HG02885 (cell line): ENCODE results near the gene UCKL1.
"Not testable (repeated sequence)": the region's sequence is repeated elsewhere in the genome, so short reads cannot be mapped to it uniquely, and the experiment has no call there.

Experiments
- ATAC-seq: cut with Tn5 transposase; IDR thresholded peaks from one replicate; pipeline ENCODE4 v1.9.1; 2021; ENCODE audit warnings: mild to moderate bottlenecking; ENCODE audit not compliant: unreplicated experiment, poor library complexity

Gene UCKL1

DNA sequence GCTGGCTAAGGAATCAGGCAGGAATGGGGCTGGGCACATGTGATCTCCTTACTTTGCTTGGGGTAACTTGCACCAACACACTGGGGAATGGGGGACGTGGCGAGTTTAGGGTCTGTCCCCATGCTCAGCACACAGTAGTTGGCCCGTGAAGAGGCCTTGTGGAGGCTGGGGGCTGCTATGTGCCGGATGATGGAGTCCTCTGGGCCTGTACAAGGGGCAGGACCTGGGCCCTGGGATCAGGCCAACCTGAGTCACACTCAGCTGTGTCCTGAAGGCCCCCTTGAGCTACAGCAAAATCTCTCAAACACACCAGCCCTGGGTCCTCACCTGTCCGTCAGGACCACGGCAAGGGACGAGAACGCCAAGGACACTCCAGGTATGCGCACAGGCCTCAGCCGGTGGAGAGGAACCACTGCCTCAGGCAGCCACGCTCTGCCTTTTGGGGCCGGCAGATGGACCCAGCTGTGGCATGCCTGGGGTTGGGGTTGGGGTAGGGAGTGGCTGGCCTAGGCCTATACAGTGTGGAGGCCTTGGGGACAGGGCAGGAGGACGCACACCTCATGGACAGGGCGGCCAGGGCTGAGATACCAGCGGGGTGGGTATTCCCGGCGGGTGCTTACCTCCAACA, 11.1 kb downstream of the UCKL1 start:
- no peak for ATAC-seq

DNA sequence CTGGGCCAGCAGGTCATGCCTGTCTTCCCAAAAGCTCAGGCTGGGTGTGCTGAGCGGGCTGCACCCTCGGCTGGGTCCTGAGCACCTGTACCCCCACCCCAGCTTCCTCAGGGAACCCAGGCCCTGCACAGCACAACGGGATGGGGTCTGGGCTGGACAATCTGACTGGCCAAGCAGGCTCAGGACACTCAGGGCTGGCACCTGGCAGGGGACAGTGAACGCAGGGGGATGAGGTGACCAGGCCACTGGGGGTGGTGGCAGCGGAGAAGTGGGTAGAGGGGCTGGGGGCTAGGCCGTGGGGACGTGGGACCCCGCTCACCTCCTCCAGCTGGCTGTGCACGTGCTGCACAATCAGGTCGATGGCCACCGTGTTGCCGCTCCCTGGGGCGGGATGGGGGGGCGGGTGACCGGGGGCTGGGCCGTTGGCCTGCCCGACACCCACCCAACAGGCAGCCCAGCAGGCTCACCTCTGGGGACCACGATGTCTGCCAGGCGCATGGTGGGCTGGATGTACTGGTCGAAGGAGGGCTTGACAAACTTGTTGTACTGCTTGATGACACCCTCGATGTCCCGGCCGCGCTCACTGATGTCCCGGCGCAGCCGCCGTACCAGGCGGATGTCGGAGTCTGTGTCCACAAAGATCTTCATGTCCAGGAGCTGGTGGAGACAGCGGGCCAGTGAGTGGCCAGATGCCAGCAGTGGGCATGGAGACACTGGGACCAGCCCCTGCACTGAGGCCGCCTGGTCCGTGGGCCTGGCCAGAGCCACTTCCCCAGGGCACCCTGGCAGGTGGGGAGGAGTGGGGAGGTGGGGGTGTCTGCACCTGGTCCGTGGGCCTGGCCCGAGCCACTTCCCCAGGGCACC, 11.9 kb downstream of the UCKL1 start:
- ATAC-seq = no peak

DNA sequence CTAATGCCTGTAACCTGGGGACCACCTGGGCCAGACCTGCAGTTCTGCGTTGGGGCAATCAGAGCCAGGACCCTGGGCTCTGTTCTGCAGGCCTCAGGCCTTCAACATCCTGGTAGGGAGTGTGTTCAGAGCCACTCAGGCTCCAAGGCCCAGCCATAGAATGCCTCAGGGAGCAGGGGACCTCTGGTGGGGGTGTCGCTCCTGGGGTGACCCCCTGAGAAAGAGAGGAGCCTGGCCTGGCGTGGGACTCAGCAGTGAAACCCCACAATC, 12.5 kb downstream of the UCKL1 start:
- no peak for ATAC-seq

DNA sequence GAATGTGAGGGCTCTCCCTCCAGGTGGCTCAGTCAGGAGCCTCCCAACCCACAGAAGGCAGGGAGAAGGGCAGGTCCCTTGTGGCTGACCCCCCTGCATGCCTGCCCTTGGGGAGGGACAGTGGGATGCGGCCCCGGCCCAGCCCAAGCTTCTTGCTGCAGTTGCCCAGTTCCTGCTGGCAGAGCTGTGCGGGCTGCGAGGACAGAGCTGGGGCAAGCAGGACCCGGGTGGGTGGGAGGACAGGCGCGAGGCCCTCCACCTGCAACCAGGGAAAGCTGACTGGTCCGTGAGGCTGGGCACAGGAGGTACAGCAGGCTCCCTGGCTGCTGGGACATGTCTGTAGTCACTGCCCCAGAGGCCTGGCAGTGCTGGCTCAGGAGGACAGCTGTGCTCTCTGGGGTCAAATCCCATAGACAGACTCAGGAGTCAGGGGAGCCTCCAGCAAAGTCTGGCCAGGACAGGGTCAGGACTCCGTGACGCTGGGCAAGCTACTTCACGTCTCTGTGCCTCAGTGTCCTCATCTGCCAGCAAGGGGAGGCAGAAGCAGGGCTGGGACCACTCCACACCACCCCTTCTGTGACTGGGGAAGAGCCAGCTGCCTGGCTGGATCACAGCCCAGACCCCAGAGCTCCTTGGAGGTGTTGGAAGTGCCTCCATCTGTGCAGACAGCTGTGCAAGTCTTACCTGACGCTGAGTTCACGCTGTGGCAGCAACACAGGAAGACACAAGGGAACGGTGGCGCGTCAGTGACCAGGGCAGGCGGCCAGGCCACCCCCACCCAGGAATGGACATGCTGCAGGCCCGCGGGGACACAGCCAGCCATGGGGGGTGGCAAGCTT, 13.0 kb downstream of the UCKL1 start:
- no peak for ATAC-seq

DNA sequence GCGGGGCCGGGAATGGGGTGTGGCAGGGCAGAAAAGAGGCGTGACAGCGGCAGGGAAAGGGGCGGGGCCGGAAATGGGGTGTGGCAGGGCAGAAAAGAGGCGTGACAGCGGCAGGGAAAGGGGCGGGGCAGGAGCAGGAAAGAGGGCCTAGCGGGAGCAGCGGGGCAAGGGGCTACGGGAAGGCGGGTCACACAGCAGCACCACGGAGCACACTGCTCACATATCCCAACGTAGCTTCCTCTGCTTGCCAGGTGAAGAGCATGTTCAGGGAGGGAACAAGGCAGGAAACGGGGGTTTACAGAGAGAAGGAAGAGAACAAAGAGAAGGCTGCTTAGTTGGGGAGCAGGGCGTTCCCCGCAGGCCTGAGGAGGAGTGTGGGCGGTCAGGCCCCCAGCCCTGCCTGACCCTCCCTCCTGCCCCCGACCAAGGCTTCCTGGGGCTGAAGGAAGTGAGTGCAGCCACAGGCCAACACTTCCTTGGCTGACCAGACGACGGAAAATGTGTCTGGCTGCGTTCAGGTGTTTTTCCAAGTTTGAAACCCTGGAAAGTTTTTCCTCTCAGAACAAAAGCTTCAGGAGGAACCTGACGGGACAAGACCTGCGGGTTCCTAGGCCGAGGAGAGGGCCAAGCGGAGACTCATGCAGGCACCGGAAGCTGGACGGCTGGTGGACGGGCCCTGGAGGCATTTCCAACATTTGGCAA, 13.8 kb downstream of the UCKL1 start:
- ATAC-seq = no peak

- ATAC-seq = no peak
Observed at GRCh38 chr20:63941282-63942081, 14.7 kb downstream of the UCKL1 start.

DNA sequence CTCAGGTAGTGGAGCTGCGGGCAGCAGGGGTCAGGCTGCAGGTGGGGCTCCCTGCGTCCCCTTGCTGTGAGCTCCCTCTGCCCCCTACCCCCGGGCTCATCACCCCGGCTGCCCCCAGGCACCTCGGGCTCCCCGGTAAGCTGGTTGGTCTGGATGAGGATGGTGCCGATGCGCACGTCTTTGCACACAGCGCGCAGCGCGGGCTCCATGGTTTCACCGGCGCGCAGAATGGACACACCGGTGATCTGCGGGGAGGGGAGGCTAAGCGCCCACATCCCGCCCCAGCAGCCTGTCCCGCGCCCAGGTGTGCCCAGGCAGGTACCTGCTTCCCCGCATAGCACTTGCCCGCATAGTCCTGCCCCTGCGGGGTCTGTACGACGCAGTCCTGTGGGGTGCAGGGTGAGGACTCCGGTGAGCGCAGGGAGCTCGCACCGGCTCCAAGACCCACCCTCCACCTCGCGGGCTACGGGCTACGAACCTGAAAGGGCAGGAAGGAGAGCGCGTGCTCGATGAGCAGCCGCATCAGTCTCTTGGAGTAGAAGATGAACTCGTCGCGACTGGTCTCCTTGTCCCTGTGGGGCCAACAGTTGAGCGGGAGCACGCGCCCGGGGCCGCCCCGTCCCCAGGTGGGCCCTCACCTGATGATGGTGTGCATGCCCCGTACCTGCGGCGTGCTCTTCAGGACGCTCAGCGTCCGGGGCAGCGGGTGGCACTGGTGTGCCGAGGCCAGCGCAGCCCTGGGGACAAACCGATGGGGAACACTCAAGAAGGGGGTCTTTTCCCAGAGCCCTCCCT, 15.5 kb downstream of the UCKL1 start:
- ATAC-seq = no peak

DNA sequence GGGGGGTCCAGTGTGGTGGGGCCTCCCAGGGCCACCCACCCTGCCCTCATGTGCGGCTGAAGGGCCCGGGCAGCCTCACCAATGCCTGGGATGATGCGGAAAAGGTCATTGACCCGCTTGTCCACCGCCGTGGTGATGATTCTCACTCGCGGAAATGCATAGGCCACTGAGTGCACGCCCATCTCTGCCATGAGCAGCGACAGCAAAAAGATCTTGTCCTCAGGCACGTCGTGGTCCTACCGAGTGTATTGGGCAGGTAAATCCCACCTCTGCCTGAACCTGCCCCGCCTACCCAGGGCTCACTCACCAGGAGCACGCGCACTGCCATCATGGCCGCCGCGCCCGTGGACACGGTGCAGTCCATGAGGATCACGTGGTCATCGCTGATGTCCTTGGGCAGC, 16.1 kb downstream of the UCKL1 start:
- no peak for ATAC-seq

GRCh38 chr20:63939061-63939935, 16.9 kb downstream of the UCKL1 start:
- ATAC-seq = no peak

GRCh38 chr20:63937596-63937995, 18.6 kb downstream of the UCKL1 start:
- no peak for ATAC-seq

DNA sequence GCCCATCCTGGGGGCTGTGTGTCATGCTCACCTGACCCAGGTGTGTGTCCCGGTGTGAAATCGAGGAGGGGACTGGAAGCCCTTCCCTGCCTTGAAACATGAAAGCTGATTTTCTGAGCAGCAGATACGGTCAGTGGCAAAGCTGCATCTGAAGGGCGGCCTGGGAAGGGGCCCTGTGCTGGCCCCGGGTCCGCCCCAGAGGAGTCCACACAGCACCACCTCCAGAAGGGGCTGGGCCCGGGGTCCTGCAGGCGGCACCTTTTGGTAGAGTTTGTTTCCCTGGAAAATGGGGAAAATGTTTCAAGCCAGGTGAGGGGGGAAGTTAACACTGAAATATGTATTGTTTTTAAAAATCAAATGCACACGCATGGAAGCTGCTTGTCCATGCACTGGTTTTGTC, 20.8 kb downstream of the UCKL1 start:
- ATAC-seq = no peak

- ATAC-seq = no peak
Observed at GRCh38 chr20:63934271-63935068, 21.7 kb downstream of the UCKL1 start.

- no peak for ATAC-seq
Observed at GRCh38 chr20:63933646-63934045, 22.6 kb downstream of the UCKL1 start.

- no peak for ATAC-seq
Observed at GRCh38 chr20:63932606-63933160, 23.5 kb downstream of the UCKL1 start.

DNA sequence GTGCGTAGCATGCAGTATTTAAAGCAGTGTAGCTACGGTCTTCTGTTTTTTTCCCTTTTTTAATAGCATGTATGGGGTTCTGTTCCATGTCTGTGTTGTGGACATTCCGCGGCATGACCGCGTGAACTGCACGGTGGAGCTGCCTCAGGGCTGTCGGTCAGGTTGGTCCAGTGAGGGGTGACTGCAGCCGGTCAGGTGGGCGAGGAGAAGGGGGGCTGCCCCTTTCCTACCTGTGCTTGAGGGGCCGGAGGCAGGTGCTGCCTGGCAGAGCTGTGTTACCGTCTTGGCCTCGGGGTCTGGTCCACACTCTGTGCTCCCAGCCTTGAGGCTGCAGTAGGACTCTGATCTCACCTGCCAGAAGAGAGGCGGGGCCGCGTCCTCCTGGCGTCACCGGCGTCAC, 24.5 kb downstream of the UCKL1 start:
- no peak for ATAC-seq

GRCh38 chr20:63930971-63931553, 25.2 kb downstream of the UCKL1 start:
- ATAC-seq = no peak

GRCh38 chr20:63929473-63929883, 26.7 kb downstream of the UCKL1 start:
- not testable (repeated sequence) for ATAC-seq
